HepG2 (cell line): ENCODE measurements around the gene FBXO10. TPM values are rescaled to one million over a fixed set of nuclear protein-coding genes. Genes with fewer than 3 reads are reported as not detected.

Experiments
- CHD4 ChIP-seq: fragments of 200-600 bp; sonication (generic); IDR thresholded peaks from 2 replicates; pipeline ENCODE4 v1.7.0; 2017; ENCODE audit warnings: mild to moderate bottlenecking, low read length, borderline replicate concordance
- EP300 ChIP-seq, 3 experiments: sonication (generic) in 1 of 3; formaldehyde crosslinking in 1 of 3; IDR thresholded peaks; 2 replicates each; pipeline versions ENCODE4 v1.5.1 to v1.6.1; 2011 to 2020; ENCODE audit warnings: low read depth in 2 of 3, low read length in 2 of 3, borderline replicate concordance in 1 of 3, improper control_type of control experiment in 1 of 3, mild to moderate bottlenecking in 1 of 3, missing genetic modification reagents in 1 of 3, moderate library complexity in 1 of 3
- HMGXB4 ChIP-seq, 2 experiments: sonication (generic) in 1 of 2; formaldehyde crosslinking in 1 of 2; IDR thresholded peaks; 2 replicates each; pipeline versions ENCODE4 v1.4.0 to v1.6.1; 2018 to 2020; ENCODE audit warnings: missing genetic modification reagents in 2 of 2, borderline replicate concordance in 1 of 2, low read depth in 1 of 2, mild to moderate bottlenecking in 1 of 2, missing biosample characterization in 1 of 2
- PAXIP1 ChIP-seq: sonication (generic); formaldehyde crosslinking; conservative IDR thresholded peaks from 2 replicates; pipeline ENCODE4 v1.4.0; 2020; ENCODE audit warnings: mild to moderate bottlenecking, missing genetic modification reagents, moderate library complexity
- STAG1 ChIP-seq: sonication (generic); formaldehyde crosslinking; IDR thresholded peaks from 2 replicates; pipeline ENCODE4 v1.4.0; 2020; ENCODE audit warnings: missing genetic modification reagents
- TGIF2 ChIP-seq: IDR thresholded peaks from 2 replicates; pipeline ENCODE4 v1.6.1; 2016; ENCODE audit warnings: control low read depth, missing compliant biosample characterization
- XRCC5 ChIP-seq: fragments of 200-400 bp; formaldehyde crosslinking; optimal IDR thresholded peaks from 2 replicates; pipeline ENCODE3; 2017; ENCODE audit warnings: mild to moderate bottlenecking, low read length
- ZNF546 ChIP-seq: sonication (generic); formaldehyde crosslinking; conservative IDR thresholded peaks from 2 replicates; pipeline ENCODE4 v1.8.1; 2023; ENCODE audit warnings: mild to moderate bottlenecking, missing genetic modification reagents
- ZNF703 ChIP-seq: sonication (generic); formaldehyde crosslinking; IDR thresholded peaks from 2 replicates; pipeline ENCODE4 v1.5.1; 2020; ENCODE audit warnings: missing genetic modification reagents, mild to moderate bottlenecking, moderate library complexity, borderline replicate concordance
- ZNF724P ChIP-seq: sonication (generic); formaldehyde crosslinking; IDR thresholded peaks from 2 replicates; pipeline ENCODE4 v1.8.0; 2022; ENCODE audit warnings: missing genetic modification reagents, borderline replicate concordance
- ZNF800 ChIP-seq: sonication (generic); formaldehyde crosslinking; IDR thresholded peaks from 2 replicates; pipeline ENCODE4 v1.4.0; 2020; ENCODE audit warnings: missing genetic modification reagents
- ZNF839 ChIP-seq: sonication (generic); formaldehyde crosslinking; IDR thresholded peaks from 2 replicates; pipeline ENCODE4 v1.4.0; 2020; ENCODE audit warnings: missing genetic modification reagents, mild to moderate bottlenecking, borderline replicate concordance
- ZSCAN5A ChIP-seq: sonication (generic); formaldehyde crosslinking; IDR thresholded peaks from 2 replicates; pipeline ENCODE4 v1.8.0; 2022; ENCODE audit warnings: mild to moderate bottlenecking, missing genetic modification reagents, borderline replicate concordance
- polyA plus RNA-seq, 8 experiments: library from polyadenylated mRNA; depleted of rRNA in 3 of 8; stranded (reverse) in 7 of 8; unstranded in 1 of 8; fragments of >200 nt; fragmentation: Illumina TruSeq in 4 of 8; extraction: Trizol in 4 of 8; gene quantifications; 2 replicates each; pipeline versions ENCODE4 v1.2.1 to v1.2.3, GENCODE V29; 2011 to 2016; ENCODE audit warnings: low read depth in 4 of 8, missing spikeins in 1 of 8, mixed read lengths in 1 of 8; ENCODE audit not compliant: insufficient read depth in 1 of 8
- total RNA-seq, 5 experiments: library from RNA; depleted of rRNA; stranded (reverse); fragments of >200 nt; fragmentation: Illumina TruSeq; extraction: Trizol; gene quantifications; 2 replicates each; pipeline ENCODE4 v1.2.3, GENCODE V29; 2016; ENCODE audit warnings: low read depth in 1 of 5
- TF ChIP-seq, protein P1 (sequence below): sonication (generic); formaldehyde crosslinking; conservative IDR thresholded peaks from 2 replicates; pipeline ENCODE4 v1.4.0; 2020; ENCODE audit warnings: missing genetic modification reagents

FBXO10 gene
- total and polyA plus RNA-seq, 2 of the 13 experiments (the other 11 are each of a cell fraction or from before 2014, with no cell fraction given) = 3.1 to 5.1 TPM

DNA sequence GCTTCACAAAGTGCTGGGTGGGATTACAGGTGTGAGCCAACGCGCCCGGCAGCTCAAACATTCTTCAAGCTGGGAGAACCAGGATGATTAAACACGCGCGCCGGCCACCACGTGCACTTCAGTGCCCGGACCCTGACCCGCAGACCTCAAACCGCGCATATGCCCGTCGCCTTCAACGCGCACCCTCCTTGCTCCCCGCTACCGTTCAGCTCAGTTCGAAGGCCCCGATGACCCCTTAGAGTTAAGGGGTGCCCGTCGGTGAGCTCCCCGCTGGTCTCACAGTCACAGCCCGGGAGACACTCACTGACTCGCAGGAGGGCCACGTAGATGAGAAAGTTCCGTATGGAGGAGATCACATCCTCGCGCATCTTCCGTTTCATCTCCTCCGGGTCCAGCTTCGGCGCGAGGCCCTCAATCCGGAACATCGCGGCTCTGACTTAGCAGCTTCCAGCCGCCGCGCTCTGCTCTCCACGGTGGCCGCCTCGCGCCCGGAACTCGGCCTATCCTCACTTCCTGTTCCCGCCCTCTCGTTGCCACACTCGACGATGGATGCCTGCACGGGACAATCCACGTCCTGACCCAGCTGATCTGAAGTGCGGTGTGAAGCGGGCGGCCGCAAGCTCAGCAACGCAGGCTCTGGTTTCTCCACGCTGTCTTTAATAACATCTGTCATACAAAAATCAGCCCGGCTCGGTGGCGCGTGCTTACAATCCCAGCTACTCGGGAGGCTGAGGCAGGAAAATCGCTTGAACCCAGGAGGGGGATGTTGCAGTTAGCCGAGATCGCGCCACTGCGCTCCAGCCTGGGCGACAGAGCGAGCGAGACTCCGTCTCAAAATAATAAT lies 16.1 kb upstream of the FBXO10 start, which contains the start of gene TOMM5 (continued):
- TF ChIP-seq PAXIP1 (CRISPR knock-in tag) = no peak
- TF ChIP-seq ZNF546 (CRISPR knock-in tag) = peak; percentile 5; the same call in 1 of the 2 replicates
- TF ChIP-seq STAG1 (CRISPR knock-in tag) = no peak
- TF ChIP-seq ZNF724P (CRISPR knock-in tag) = peak; percentile 91
- TF ChIP-seq XRCC5 = peak; percentile 40
- peak; percentile 19 to 71; a peak in 1 of 4 replicates for TF ChIP-seq EP300 (IDR thresholded peaks at IDR 0.05; ENCODE audit: low read depth in 2 of 2, low read length in 2 of 2)
- TF ChIP-seq EP300 (CRISPR knock-in tag; IDR thresholded peaks at IDR 0.05; ENCODE audit: borderline replicate concordance) = no peak; the same call in 1 of the 2 replicates
- TF ChIP-seq ZSCAN5A (CRISPR knock-in tag) = 0 out of 2 replicates have a peak, but pooled peaks have one; percentile 69
- no peak for TF ChIP-seq CHD4
- TF ChIP-seq ZNF703 = peak; percentile 84
- TF ChIP-seq ZNF800 = peak; percentile 90
- TF ChIP-seq ZNF839 (CRISPR knock-in tag) = peak; percentile 90
- TF ChIP-seq HMGXB4 (CRISPR knock-in tag; IDR thresholded peaks at IDR 0.05; ENCODE audit: borderline replicate concordance in 1 of 2, low read depth in 1 of 2) = peak; percentile 88 to 95
- 0 out of 2 replicates have a peak, but pooled peaks have one; percentile 86 for TF ChIP-seq TGIF2 (CRISPR knock-in tag)
- TF ChIP-seq, protein P1, sequence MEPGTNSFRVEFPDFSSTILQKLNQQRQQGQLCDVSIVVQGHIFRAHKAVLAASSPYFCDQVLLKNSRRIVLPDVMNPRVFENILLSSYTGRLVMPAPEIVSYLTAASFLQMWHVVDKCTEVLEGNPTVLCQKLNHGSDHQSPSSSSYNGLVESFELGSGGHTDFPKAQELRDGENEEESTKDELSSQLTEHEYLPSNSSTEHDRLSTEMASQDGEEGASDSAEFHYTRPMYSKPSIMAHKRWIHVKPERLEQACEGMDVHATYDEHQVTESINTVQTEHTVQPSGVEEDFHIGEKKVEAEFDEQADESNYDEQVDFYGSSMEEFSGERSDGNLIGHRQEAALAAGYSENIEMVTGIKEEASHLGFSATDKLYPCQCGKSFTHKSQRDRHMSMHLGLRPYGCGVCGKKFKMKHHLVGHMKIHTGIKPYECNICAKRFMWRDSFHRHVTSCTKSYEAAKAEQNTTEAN = peak; percentile 90
